Right lobe of liver (tissue), 4 donors: ENCODE measurements around the gene CDC42BPB.

Experiments
- POLR2A ChIP-seq: fragments of 450-650 bp; IDR thresholded peaks from one replicate; pipeline ENCODE4 v1.6.1; 2017; ENCODE audit warnings: antibody characterized with exemption, mild to moderate bottlenecking
- TF ChIP-seq, protein P1 (sequence below), 4 donors: fragments of 200-600 bp in 3 of 4; fragments of 450-650 bp in 1 of 4; IDR thresholded peaks; one replicate each; pipeline versions ENCODE4 v1.5.1 to v1.8.0; 2016 to 2022; ENCODE audit warnings: antibody characterized with exemption in 4 of 4, mild to moderate bottlenecking in 2 of 4
- donor health status: DM: no; HTN: no; CAD: no.
- donor health status: DM: no; HTN: no; CAD: no.
- donor health status: DM: no; HTN: yes; CAD: no.

DNA sequence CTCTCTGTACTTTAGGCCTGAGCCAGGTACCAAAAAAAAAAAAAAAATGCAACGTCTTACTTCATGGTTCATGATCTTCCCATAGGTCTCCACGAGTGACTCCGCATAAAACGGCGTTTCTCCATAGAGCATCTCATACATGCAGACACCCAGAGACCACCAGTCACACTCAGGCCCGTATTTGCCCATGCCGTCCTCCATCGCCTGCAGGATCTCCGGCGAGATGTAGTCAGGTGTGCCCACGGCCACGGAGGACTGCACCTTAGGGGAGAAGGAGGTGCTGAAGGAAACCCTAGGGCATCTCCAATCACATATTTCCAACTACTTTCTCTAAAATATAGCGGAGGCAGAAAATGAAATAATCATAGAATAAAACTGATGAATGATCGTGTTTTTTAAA, 73.9 kb downstream of the CDC42BPB start:
- TF ChIP-seq, protein P1, sequence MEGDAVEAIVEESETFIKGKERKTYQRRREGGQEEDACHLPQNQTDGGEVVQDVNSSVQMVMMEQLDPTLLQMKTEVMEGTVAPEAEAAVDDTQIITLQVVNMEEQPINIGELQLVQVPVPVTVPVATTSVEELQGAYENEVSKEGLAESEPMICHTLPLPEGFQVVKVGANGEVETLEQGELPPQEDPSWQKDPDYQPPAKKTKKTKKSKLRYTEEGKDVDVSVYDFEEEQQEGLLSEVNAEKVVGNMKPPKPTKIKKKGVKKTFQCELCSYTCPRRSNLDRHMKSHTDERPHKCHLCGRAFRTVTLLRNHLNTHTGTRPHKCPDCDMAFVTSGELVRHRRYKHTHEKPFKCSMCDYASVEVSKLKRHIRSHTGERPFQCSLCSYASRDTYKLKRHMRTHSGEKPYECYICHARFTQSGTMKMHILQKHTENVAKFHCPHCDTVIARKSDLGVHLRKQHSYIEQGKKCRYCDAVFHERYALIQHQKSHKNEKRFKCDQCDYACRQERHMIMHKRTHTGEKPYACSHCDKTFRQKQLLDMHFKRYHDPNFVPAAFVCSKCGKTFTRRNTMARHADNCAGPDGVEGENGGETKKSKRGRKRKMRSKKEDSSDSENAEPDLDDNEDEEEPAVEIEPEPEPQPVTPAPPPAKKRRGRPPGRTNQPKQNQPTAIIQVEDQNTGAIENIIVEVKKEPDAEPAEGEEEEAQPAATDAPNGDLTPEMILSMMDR (IDR thresholded peaks at IDR 0.05) = no peak
- no peak for TF ChIP-seq POLR2A
